ENCODE data around the gene COBLL1.

GRCh38 chr2:164657129-164657528 lies 184.5 kb downstream of the COBLL1 start:
- TF ChIP-seq CTCF (IDR thresholded peaks at IDR 0.05; ENCODE audit: low read depth, low read length) = no peak
- no peak for TF ChIP-seq POLR2A (IDR thresholded peaks at IDR 0.05; ENCODE audit: extremely low read depth, insufficient read length)
